Mucosa of rectum (tissue), 2 donors: ENCODE data around the gene MAGEB3.

Experiments
- H3K27ac ChIP-seq, 2 donors: one replicate each; pipeline ENCODE4 v1.7.0; 2013; ENCODE audit warnings: inconsistent platforms in 2 of 2, low read depth in 2 of 2, low read length in 2 of 2
- H3K27me3 ChIP-seq, 2 donors: one replicate each; pipeline ENCODE4 v1.7.0; 2013; ENCODE audit warnings: low read length in 2 of 2; ENCODE audit not compliant: control insufficient read depth in 2 of 2, insufficient read depth in 2 of 2
- H3K36me3 ChIP-seq, 2 donors: one replicate each; pipeline ENCODE4 v1.7.0; 2013; ENCODE audit warnings: low read length in 2 of 2; ENCODE audit not compliant: control insufficient read depth in 2 of 2, insufficient read depth in 2 of 2
- H3K4me1 ChIP-seq, 2 donors: one replicate each; pipeline ENCODE4 v1.7.0; 2013; ENCODE audit warnings: low read length in 2 of 2, mild to moderate bottlenecking in 1 of 2; ENCODE audit not compliant: control insufficient read depth in 2 of 2, insufficient read depth in 2 of 2
- H3K4me3 ChIP-seq, 2 donors: one replicate each; pipeline ENCODE4 v1.7.0; 2013; ENCODE audit warnings: low read length in 2 of 2
- H3K9ac ChIP-seq, 2 donors: one replicate each; pipeline ENCODE4 v1.7.0; 2013; ENCODE audit warnings: low read length in 2 of 2, low read depth in 1 of 2, mild to moderate bottlenecking in 1 of 2
- H3K9me3 ChIP-seq, 2 donors: one replicate each; pipeline ENCODE4 v1.7.0; 2013; ENCODE audit warnings: low read length in 2 of 2; ENCODE audit not compliant: control insufficient read depth in 2 of 2
- donor health status: healthy.
- donor health status: Normal muscosa, but diverticular disease.

MAGEB3 gene

GRCh38 chrX:30220661-30221060 lies 9.8 kb upstream of the MAGEB3 start:
- H3K9ac ChIP-seq: no peak overlapping the region
- H3K36me3 ChIP-seq: no peaks in the 10 kb centered on the region
- no peak overlapping the region for H3K27ac ChIP-seq
- H3K9me3 ChIP-seq: no peaks in the 10 kb centered on the region
- H3K4me3 ChIP-seq: no peak overlapping the region
- H3K4me1 ChIP-seq: no peaks in the 10 kb centered on the region
- no peaks in the 10 kb centered on the region for H3K27me3 ChIP-seq

GRCh38 chrX:30224536-30224935 lies 5.9 kb upstream of the MAGEB3 start:
- H3K4me3 ChIP-seq: no peak overlapping the region
- no peaks in the 10 kb centered on the region for H3K4me1 ChIP-seq
- H3K9me3 ChIP-seq: no peaks in the 10 kb centered on the region
- no peak overlapping the region for H3K9ac ChIP-seq
- no peaks in the 10 kb centered on the region for H3K36me3 ChIP-seq
- no peaks in the 10 kb centered on the region for H3K27me3 ChIP-seq
- no peak overlapping the region for H3K27ac ChIP-seq

- H3K27ac ChIP-seq: no peak overlapping the region
- no peak overlapping the region for H3K4me3 ChIP-seq
- no peaks in the 10 kb centered on the region for H3K27me3 ChIP-seq
- no peaks in the 10 kb centered on the region for H3K4me1 ChIP-seq
- no peak overlapping the region for H3K9ac ChIP-seq
- H3K9me3 ChIP-seq: no peaks in the 10 kb centered on the region
- no peaks in the 10 kb centered on the region for H3K36me3 ChIP-seq
Measured at GRCh38 chrX:30228526-30228925, 1.9 kb upstream of the MAGEB3 start.

GRCh38 chrX:30241724-30242415 lies 11.4 kb downstream of the MAGEB3 start, which contains the start of gene MAGEB4:
Gene MAGEB4 (plus strand): TSS chrX:30242000. CDS start chrX:30242136, 136 bp downstream.
- H3K9me3 ChIP-seq: no peaks in the 10 kb centered on the region
- H3K9ac ChIP-seq: no peak within 1 kb of the TSS
- no peak within 1 kb of the TSS for H3K4me3 ChIP-seq
- no peaks in the 10 kb centered on the region for H3K4me1 ChIP-seq
- H3K36me3 ChIP-seq: no peaks in the 10 kb centered on the region
- H3K27ac ChIP-seq: no peak within 1 kb of the TSS
- no peaks in the 10 kb centered on the region for H3K27me3 ChIP-seq

GRCh38 chrX:30246769-30247489 lies 16.5 kb downstream of the MAGEB3 start, which contains the start of gene MAGEB1:
Gene MAGEB1 (plus strand): TSS chrX:30247146. CDS start chrX:30250494, 3,348 bp downstream.
- H3K4me3 ChIP-seq: no peak within 1 kb of the TSS
- H3K9me3 ChIP-seq: no peaks in the 10 kb centered on the region
- no peaks in the 10 kb centered on the region for H3K4me1 ChIP-seq
- no peaks in the 10 kb centered on the region for H3K27me3 ChIP-seq
- no peak within 1 kb of the TSS for H3K9ac ChIP-seq
- no peaks in the 10 kb centered on the region for H3K36me3 ChIP-seq
- no peak within 1 kb of the TSS for H3K27ac ChIP-seq

GRCh38 chrX:30248854-30249253 lies 18.4 kb downstream of the MAGEB3 start:
- no peaks in the 10 kb centered on the region for H3K9me3 ChIP-seq

GRCh38 chrX:30253257-30253656 lies 22.8 kb downstream of the MAGEB3 start:
- Histone ChIP-seq H3K27ac (no peak overlapping the region), H3K4me1 (no peaks in the 10 kb centered on the region), H3K9me3 (no peaks in the 10 kb centered on the region), H3K4me3 (no peak overlapping the region), H3K27me3 (no peaks in the 10 kb centered on the region), H3K9ac (no peak overlapping the region), H3K36me3 (no peaks in the 10 kb centered on the region)

More at GRCh38 chrX:30248854-30249253, 18.4 kb downstream of the MAGEB3 start:
- Histone ChIP-seq H3K27me3 (no peaks in the 10 kb centered on the region), H3K36me3 (no peaks in the 10 kb centered on the region), H3K27ac (no peak overlapping the region), H3K4me3 (no peak overlapping the region), H3K9ac (no peak overlapping the region), H3K4me1 (no peaks in the 10 kb centered on the region)

GRCh38 chrX:30259927-30260326 lies 29.5 kb downstream of the MAGEB3 start:
- Histone ChIP-seq H3K27me3 (no peaks in the 10 kb centered on the region), H3K4me3 (no peak overlapping the region), H3K27ac (no peak overlapping the region), H3K36me3 (no peaks in the 10 kb centered on the region), H3K9ac (no peak overlapping the region), H3K4me1 (no peaks in the 10 kb centered on the region), H3K9me3 (no peaks in the 10 kb centered on the region)

GRCh38 chrX:30261012-30261411 lies 30.6 kb downstream of the MAGEB3 start:
- Histone ChIP-seq H3K9ac (no peak overlapping the region), H3K9me3 (no peaks in the 10 kb centered on the region), H3K36me3 (no peaks in the 10 kb centered on the region), H3K4me1 (no peaks in the 10 kb centered on the region), H3K27me3 (no peaks in the 10 kb centered on the region), H3K27ac (no peak overlapping the region), H3K4me3 (no peak overlapping the region)

GRCh38 chrX:30262763-30263162 lies 32.3 kb downstream of the MAGEB3 start:
- Histone ChIP-seq H3K27ac (no peak overlapping the region), H3K27me3 (no peaks in the 10 kb centered on the region), H3K36me3 (no peaks in the 10 kb centered on the region), H3K4me3 (no peak overlapping the region), H3K4me1 (no peaks in the 10 kb centered on the region), H3K9ac (no peak overlapping the region), H3K9me3 (no peaks in the 10 kb centered on the region)
